NCI-H2196 (cell line): Measurements from ENCODE around the gene FBXO31.
"Not testable (repeated sequence)": the region's sequence is repeated elsewhere in the genome, so short reads cannot be mapped to it uniquely, and the experiment has no call there.

ENCODE experiments used
- DNase-seq: peaks from one replicate; lab custom pipeline; 2025; ENCODE audit not compliant: unreplicated experiment; lab: John Stamatoyannopoulos, UW

FBXO31 gene

DNA sequence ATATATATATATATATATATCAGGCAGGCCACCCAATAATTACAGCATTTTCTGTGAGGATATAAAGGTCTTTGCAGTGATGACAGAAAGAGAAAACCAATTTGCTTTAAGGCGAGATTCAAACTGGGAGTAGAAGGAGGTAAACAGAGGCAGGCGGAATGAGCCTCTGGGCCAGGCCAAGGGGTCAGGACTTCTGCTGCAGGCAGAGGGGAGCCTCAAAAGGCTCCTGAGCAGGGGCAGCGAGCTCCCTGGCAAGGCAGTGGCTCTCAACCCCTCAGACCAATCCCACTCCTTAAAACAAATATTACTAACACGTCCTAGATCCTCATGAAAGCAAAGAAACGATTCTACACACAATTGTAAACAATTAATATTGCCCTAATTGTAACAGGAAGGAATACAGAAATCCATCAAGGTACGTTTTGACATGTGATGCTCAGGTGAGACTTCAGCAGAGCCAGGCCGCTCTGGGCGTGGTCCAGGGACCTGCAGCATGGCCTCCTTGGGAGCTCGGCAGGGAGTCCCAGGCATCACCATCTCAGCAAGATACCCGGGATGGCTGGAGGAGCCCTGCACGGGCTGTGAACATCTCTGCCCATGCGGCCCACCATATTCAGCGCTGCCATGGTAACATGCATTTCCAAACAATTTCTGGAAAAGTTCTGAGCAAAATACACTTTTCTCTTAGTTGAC, 18.4 kb downstream of the FBXO31 start:
- no peak for DNase-seq

DNA sequence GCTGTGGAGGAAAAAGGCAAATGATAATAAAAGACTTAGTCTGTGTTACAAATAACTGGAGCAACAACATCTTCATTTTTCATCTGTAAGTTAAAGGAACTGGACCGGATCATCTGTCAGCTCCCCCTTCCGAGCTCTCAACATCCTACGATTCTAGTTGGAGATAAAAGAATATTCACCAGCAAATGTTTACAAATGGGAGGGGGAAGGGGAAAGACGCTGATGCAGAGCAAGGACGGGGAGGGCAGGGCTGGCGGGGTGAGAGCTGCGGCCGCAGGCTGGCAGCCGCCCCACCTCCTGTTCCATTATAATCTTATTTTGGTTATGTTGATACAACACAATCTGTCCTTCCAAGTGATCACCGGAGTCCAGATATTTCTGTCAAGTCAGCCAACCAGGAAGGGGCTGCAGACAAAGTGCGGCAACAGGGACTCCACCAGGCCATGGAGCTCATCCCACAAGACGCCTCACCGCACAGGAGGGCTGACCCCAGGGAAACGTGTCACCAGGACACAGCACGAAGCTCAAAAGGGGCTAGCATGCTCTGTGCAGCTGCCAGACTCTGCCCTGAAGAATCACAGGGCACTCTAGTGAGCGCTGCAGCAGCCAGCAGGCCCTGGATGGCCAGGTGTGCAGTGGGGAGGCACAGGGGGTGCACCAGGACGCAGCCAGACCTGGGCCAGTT, 19.7 kb downstream of the FBXO31 start:
- peak; percentile 15 for DNase-seq

DNA sequence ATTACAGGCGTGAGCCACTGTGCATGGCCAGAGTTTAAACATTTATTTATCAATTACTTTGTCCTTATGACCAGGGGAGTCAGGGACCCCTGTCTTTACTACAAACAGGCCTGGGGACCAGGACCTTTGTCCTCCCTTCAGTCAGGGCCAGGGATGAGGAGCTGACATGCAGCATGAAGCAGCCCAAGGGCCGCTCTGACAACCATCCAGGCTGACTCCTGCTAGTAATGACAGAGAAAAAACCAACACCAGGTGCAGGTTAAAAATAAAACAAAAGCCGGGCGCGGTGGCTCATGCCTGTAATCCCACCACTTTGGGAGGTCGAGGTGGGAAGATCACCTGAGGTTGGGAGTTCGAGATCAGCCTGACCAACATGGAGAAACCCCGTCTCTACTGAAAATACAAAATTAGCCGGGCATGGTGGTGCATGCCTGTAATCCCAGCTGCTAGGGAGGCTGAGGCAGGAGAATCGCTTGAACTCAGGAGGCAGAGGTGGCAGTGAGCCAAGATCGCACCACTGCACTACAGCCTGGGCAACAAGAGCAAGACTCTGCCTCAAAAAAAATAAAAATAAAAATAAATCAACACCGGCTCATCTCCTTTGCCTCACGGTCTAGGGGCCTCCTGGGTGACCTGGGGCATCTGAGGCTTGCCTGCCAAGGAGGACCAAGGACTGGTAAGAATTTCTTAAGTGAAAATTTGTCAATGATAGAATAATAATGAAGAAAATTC, 20.6 kb downstream of the FBXO31 start:
- DNase-seq = not testable (repeated sequence)

DNA sequence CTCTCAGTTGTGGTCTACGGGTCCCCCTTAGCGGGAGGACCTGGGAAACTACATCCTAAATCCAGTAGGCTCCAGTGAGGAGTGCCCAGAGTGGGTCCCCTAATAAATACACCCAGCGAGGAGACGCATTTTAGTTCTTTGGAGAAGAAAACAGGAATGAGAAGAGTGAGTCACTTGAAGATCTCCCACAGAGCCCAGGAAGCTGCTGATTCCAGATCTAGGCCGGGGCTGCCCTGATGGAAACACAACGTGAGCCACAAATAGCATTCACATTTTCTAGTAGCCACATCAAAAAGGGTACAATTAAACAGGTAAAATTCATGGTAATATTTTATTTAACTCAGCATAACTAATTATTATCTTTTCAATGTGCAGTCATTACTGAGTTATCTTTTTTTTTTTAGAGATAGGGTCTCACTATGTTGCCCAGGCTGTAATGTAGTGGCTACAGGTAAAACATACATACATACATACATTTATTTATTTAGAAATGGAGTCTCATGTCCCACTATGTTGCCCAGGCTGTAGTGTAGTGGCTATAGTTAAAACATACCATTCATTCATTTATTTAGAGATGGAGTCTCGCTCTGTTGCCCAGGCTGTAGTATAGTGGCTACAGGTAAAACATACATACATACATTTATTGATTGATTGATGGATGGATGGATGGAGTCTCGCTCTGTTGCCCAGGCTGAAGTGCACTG, 21.5 kb downstream of the FBXO31 start:
- no peak for DNase-seq

DNA sequence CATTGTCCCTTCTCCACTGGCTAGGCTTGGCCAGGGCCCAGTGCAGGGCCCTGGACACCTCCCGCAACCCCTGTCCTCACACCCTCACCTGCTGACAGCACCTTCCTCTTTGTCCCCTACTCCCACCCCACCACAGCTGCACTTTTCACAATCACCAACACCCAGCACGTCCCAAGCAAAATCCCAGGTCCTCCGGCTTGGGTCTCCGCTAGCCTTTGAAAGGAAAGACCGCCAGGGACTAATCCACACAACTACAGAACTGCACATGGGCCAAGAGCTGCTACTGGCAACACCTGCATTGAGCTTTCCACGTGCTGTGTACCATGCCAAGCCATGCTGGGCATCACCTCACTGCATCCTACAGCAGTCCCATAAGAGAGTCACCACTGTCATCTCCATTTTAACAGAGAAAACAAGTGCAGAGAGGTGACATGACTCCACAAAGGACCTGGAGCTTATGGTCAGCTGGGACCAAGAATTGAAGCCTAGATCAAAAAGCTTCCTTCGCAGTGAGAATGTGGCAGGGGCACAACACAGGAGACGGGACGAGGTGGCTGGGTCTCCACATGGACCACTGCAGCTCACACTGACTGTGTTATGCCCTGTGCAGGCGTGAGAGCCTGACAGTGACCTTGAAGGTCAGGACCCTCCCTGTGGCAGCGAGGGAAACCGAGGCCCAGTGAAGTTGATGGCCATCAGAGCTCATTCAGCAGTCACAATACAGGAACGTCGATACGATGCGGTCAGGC, 22.5 kb downstream of the FBXO31 start:
- no peak for DNase-seq

DNA sequence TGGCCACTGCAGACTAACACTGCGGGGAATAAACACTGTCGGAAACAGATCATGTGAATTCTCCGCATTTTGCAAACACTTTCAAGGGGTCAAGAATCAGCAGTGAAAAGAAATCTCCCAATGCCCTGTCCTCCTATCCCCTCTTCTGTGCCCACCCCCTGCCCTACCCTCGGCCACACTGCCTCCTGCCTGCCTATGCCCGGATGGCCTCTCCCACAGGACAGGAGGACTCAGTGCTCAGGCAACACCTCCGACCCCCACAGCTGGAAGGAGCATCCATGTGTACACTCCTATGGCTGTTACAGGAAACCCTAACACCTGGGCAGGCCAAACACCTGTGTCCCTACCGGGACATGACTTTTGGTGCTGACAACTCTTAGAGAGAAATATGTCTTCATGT, 24.5 kb downstream of the FBXO31 start:
- no peak for DNase-seq

DNA sequence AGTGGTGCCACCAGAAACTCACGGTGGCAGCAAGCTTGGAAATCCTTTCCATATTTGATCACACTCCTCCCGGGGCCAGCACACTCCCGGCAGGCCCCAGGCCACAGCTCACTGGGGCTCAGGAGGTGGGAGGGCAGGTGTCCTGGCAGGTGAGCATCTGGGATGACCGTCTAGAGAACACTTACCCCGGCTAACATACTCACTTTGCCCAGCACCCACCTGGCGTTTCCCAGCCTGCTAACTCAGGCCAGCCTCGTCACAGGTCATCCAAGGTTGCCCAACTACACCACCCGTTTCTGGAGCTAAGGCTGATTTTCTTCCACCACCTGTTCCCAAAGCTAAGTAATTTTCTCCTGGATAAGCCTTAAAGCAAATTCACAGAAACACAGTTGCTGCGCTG, 24.9 kb downstream of the FBXO31 start:
- no peak for DNase-seq

DNA sequence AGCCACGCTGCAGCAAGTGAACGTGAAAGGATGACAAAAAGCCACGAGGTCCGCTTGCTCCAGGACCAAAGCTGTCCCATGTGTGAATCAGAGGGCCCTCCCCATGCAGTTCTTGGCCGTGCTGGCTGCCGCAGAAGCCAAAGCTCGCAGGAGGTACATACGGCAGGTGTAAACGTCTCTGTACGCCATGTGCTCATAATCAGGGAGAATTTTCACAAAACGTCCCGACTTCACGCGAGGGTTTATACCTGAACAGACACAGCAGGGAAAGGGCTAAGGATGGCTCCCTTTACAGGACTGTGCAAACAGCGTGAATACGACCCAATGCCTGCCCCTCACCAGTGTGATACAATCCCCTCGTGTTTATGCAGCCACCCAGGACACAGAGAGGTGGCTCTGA, 25.3 kb downstream of the FBXO31 start:
- DNase-seq = no peak

DNA sequence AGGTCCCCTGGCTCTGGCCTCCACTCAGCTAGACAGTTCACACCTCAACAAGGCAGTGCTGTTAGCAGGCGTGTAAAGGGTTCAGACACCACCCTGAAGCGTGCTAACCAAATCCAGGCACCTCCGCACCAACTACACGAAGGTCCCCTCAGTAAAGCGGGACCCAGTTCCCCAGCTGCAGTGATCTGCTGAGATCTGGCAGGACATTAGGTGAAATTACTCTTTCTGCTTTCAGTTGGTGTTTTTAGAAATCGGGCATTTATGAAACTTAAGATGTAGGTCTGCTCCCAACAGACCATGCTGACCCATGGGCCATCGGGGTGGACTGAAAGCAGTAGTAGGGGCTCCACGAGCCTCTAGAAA, 27.1 kb downstream of the FBXO31 start:
- no peak for DNase-seq

DNA sequence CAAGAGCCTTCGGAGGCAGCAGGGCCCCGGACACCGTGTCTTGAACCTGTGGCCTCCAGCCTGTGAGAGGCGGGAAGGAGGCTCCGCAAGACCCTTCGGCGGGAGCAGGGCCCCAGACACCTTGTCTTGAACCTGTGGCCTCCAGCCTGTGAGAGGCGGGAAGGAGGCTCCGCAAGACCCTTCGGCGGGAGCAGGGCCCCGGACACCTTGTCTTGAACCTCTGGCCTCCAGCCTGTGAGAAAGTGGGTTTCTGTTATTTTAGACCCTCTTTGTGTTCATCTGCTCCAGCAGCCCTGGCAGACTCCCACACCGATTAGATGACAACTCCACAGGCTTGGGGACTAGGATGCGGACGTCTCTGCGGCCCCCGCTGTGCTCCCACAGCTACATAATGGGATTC, 30.0 kb downstream of the FBXO31 start:
- no peak for DNase-seq

DNA sequence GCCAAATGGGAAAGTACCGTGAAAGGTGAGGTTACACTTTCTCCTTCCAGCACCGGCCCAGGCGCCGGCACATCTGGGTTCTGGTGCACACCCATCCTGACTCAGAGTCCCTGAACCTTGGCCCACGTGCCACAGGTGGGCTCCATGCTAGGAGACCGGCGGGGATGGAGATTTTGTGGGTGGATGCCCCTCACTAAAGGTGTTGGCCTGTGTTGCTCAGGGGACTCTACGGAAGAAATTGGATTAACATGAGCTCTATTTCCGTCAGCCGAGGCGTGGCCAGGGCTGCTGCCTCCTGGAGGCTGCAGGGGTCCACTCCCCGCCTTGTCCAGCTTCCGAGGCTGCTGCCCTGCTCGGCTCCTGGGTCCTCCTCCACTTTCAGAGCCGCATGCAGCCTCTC, 30.8 kb downstream of the FBXO31 start:
- DNase-seq = no peak

DNA sequence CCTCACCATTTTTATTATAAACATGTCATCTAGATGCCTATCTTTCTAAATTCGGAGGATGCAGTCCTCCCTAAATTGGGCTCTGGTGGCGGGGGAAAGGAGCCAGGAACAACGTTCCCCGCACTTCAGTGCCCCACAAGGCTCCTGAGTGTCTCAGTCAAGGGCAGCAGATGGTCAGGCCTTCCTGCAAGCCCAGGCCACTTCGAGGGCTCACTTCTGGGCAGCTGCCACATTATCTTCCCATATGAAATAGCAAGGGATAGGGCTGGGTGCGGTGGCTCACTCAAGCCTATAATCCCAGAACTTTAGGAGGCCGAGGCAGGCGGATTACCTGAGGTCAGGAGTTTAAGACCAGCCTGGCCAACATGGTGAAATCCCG, 32.3 kb downstream of the FBXO31 start:
- no peak for DNase-seq

DNA sequence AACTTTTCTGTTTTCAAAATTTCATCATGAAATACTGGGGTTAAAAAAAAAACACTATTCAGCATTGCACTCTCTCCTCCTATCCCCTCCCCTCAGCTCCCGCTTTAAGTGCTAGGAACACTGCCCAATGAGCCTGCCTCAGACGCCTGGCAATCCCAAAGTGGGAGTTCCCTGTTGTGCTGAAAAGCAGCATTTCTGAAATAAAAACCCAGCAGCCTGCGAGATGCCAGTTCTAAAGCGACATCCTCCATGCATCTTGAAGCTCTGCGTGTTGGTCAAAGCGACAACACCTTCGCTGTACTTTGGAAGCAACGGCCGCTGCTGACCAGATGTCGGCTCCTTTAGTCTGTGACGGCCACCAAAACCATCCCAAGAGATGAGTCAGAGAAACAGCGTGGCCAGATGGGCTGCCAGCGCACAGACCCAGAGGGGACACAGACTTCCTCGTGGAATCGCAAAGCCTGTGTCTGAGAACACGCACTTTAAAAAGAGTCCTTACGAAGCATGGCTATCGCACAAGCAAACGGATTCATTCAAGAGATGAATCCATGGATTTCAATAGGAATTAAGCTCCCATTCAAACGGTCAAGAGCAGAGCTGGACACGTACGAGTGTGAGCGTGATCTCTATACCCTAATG, 32.8 kb downstream of the FBXO31 start:
- no peak for DNase-seq

DNA sequence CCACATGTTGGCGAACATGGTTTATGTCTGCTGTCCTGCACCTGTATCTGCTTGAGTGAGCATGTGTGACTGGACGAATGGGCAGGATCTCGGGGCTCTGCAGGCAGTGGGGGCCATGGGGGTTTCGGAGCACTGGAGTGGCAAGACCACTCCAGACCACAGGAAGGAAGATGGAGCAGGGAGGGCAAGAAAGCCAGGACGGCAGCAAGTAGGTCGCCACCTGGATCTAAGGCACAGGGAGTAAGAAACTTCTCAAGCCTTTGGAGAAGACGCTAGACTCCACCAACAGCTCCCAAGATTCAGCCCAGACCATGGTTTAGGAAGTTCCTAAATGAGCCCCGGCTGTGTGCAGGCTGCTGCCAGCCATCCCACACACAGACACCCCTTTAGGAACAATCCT, 33.5 kb downstream of the FBXO31 start:
- DNase-seq = no peak

DNA sequence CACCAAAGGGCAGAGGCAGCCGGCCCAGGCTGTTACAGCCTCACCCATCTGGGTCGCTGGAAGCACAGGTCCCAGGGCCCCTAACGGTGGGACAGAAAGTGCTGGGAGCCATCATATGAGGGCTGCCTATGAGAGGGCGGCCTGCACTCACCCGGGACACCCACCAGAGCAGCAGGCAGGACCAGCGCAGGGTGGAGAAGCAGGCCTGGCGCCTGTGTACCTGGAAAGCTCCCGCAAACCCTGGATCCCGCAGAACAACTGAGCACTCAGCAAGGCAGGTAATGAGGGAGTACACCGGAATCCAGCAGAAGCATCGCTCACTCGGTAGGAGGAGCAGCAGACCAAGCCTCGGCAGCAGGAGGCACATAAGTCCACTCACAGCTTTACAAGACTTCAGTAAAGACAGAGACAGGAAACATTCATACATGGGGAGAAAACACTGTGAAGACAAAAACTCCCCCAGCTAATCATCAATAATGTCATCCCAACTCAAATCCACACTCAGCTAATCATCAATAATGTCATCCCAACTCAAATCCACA, 34.9 kb downstream of the FBXO31 start:
- DNase-seq = no peak

DNA sequence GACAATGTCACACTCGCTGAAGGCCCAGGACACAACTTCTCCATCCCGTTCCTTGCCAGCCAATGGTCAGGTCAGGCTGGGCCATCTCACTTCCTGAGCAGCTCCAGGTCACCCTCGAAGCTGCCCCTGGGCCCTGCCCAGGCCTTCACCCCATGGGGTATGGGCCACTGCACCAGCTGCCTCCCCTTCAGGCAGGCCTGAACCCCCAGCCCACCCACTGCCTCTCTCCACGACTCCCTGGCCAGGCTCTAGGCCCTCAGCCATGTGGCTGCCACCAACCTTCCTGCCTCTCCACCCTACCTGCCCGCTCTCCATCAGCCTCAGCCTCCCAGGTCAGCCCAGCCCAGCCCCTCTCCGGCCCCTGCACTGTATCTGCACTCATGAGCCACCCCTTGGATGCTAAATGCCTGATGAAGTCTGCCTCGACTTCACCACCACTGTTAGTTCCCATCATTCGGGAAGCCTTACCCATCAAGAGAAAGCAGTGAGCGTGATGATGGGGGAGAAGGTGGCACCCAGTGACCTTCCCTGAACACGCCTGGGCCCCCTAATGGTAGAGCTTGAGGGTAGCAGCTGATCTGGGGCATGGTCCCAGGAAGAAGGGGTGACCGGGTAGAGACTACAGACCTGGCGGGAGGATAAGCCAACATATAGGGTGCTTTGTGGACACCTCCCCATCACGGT, 35.5 kb downstream of the FBXO31 start:
- no peak for DNase-seq

DNA sequence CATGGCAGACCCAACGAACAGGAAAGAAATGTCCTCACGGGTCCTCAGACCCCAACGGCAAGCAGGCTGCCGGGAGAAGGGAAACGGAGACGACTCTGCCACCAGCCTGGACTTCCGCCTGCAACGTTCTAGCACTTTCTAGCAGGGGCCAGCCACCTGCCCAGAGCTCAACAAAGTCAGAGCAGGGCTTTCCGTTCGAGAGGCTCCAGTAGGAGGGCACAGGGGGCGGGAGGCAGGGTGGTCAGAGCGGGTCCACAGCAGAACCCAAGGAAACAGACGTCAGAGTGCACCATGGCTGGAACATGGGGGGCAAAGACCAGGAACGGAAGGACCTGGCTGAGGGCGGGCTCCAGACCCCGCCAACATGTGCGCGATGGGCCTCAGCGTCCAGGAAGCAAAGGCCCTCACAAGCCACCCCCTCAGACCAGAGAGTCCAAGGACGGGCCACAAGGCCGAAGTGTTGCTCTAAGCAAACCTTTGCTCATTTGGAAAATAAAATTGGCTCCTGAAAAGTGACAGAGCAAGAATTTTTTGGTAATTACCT, 37.0 kb downstream of the FBXO31 start:
- no peak for DNase-seq

DNA sequence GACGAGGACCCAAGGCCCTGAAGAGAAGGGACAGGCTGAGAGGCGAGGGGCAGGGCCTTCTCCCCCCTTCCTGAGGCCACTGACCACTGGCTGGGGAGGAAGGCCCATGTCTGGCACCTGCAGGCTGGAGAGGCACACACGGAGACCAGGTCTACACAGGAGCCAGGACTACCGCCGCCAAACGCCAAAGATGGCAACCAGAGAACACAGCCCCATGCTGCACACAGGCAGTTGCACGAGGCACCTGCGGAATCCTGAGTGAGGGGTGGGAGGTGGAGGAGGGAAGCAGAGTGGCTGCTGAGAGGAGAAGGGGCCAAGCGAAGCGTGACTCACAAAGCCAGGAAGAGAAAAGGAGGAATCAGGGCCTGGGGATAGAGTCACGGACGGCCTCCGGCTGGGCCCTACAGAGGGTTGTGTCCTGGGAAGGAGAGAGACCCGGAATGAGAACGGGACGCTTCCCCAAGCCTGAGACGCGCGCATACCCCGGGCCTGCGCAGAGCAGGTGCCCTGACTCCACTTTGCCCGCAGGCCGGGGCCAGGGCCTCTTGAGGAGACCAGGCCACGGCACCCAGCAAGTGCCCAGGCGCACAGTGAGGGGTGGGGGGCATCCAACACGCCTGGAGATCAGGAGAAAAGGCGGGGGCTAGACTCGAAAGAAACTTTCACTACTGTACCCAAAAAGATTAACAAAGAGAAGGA, 37.7 kb downstream of the FBXO31 start:
- no peak for DNase-seq
